CD4-positive, alpha-beta memory T cell (primary cell): Measurements from ENCODE around the gene C11orf98. TPM values are rescaled to one million over a fixed set of nuclear protein-coding genes. Genes with fewer than 3 reads are reported as not detected.
"Not testable (repeated sequence)": the region's sequence is repeated elsewhere in the genome, so short reads cannot be mapped to it uniquely, and the experiment has no call there.

ENCODE experiments used
- CTCF ChIA-PET: fragments of 350-600 bp; sonication (Branson Sonifier 250); formaldehyde crosslinking; loops from one replicate; lab custom pipeline; 2021; ENCODE audit warnings: inconsistent platforms; ENCODE audit not compliant: partially characterized antibody; lab: Charles Lee
- POLR2A ChIA-PET: fragments of 350-600 bp; sonication (Branson Sonifier 250); formaldehyde crosslinking; loops from one replicate; lab custom pipeline; 2021; ENCODE audit not compliant: partially characterized antibody; lab: Charles Lee
- DNase-seq, 5 donors: peaks; one replicate each; pipeline versions ENCODE4 v3.0.0 to v3.0.0-alpha.2; 2020 to 2022; ENCODE audit warnings: mixed read lengths in 1 of 5
- H3K27ac ChIP-seq: one replicate; pipeline ENCODE4 v1.7.0; 2013; ENCODE audit warnings: low read depth, low read length
- H3K27me3 ChIP-seq: 2 replicates; pipeline ENCODE4 v1.7.0; 2013; ENCODE audit warnings: mild to moderate bottlenecking, low read length, moderate library complexity; ENCODE audit not compliant: insufficient read depth
- H3K36me3 ChIP-seq: 2 replicates; pipeline ENCODE4 v1.7.0; 2013; ENCODE audit warnings: mild to moderate bottlenecking, low read length, moderate library complexity; ENCODE audit not compliant: insufficient read depth
- H3K4me1 ChIP-seq: 2 replicates; pipeline ENCODE4 v1.7.0; 2013; ENCODE audit warnings: mild to moderate bottlenecking, low read length, moderate library complexity; ENCODE audit not compliant: insufficient read depth
- H3K4me3 ChIP-seq, 2 donors: one replicate each; pipeline ENCODE4 v1.7.0; 2013; ENCODE audit warnings: low read length in 2 of 2, mild to moderate bottlenecking in 1 of 2
- H3K9me3 ChIP-seq, 2 donors: one replicate each; pipeline ENCODE4 v1.7.0; 2013; ENCODE audit warnings: low read length in 2 of 2, control low read depth in 1 of 2; ENCODE audit not compliant: control insufficient read depth in 1 of 2
- H3K27ac Mint-ChIP-seq, 7 donors: one replicate each; pipeline ENCODE4 v1.8.0; 2020 to 2021; ENCODE audit warnings: mixed read lengths in 7 of 7, mild to moderate bottlenecking in 6 of 7, inconsistent platforms in 3 of 7, moderate library complexity in 3 of 7
- H3K27me3 Mint-ChIP-seq, 2 donors: one replicate each; pipeline ENCODE4 v1.8.0; 2020 to 2021; ENCODE audit warnings: mixed read lengths in 2 of 2
- H3K36me3 Mint-ChIP-seq, 2 donors: one replicate each; pipeline ENCODE4 v1.8.0; 2020 to 2021; ENCODE audit warnings: mixed read lengths in 2 of 2, inconsistent platforms in 1 of 2, mild to moderate bottlenecking in 1 of 2
- H3K4me1 Mint-ChIP-seq, 4 donors: one replicate each; pipeline ENCODE4 v1.8.0; 2020 to 2021; ENCODE audit warnings: mixed read lengths in 4 of 4, mild to moderate bottlenecking in 1 of 4
- H3K4me3 Mint-ChIP-seq, 8 donors: one replicate each; pipeline ENCODE4 v1.8.0; 2020 to 2021; ENCODE audit warnings: mixed read lengths in 8 of 8, mild to moderate bottlenecking in 7 of 8, moderate library complexity in 6 of 8, inconsistent platforms in 3 of 8
- H3K9me3 Mint-ChIP-seq, 8 donors: one replicate each; pipeline ENCODE4 v1.8.0; 2020 to 2021; ENCODE audit warnings: mixed read lengths in 8 of 8, mild to moderate bottlenecking in 5 of 8, inconsistent platforms in 3 of 8, moderate library complexity in 1 of 8
- intact Hi-C: fragments of 100-400 bp; cut with micrococcal nuclease; formaldehyde crosslinking; loops from one replicate; pipeline ENCODE4 v1.15.1; 2023
- polyA plus RNA-seq, 2 donors: library from polyadenylated mRNA; unstranded; fragments of 300-500 nt; fragmentation: Illumina TruSeq; gene quantifications; one replicate each; pipeline ENCODE4 v1.2.3, GENCODE V29; 2021
- total RNA-seq, 2 experiments: library from RNA; stranded (reverse); gene quantifications; one replicate each; pipeline ENCODE4 v1.2.3, GENCODE V29; 2021

Gene C11orf98
- total and polyA plus RNA-seq, 4 experiments from 2014 or later = 48.9 to 94.9 (median 65.5) TPM

DNA sequence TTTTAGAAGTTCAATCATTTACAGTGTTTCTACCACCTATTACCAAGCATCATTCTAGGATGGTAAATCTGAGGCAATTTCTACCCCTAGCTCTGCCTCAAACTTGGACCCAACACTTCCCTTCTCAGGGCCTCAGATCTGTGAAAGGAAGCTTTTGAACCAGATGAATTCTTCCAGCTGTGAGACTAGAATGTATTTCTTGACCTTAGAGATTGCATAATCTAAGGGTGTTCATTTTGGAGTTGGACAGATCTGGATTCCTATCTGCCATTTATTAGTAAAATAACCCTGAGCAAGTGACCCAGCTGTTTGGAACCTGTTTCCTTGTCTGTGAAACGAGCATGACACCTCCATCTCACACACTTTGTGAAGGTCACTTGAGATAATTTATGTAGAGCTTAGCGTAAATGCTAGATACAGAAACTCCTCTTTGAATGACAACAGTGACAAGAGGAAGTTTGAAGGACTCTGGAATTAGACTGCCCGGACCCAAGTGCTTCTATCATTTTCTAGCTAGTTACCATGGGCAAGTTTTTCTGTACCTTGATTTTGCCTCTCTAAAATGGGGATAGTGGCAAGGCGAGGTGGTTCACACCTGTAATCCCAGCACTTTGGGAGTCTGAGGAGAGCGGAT lies 8.1 kb downstream of the C11orf98 start:
- peaks cover 0 to 6% (median 0%) of the 10 kb centered on the region in 8 donors for H3K9me3 Mint-ChIP-seq
- CTCF ChIA-PET = interaction anchor here (1.1 kb wide), 1 partner anchor 9 kb away, joined by 3 read pairs; no protein-coding TSS in a partner anchor
- no peaks in the 10 kb centered on the region for H3K9me3 ChIP-seq
- H3K4me3 ChIP-seq = no peak overlapping the region
- H3K4me3 Mint-ChIP-seq = peak overlapping the region in 1 of 8 donors; percentile 20
- no peaks in the 10 kb centered on the region for H3K36me3 ChIP-seq
- H3K4me1 Mint-ChIP-seq = peaks cover 7 to 18% (median 12%) of the 10 kb centered on the region in 4 donors
- H3K27ac ChIP-seq = no peak overlapping the region
- POLR2A ChIA-PET = interaction anchor here (0.8 to 4.5 kb wide), 6 partner anchors 9 to 199 kb away, joined by 3 to 65 read pairs (median 5); partner anchors contain the start of genes B3GAT3, C11orf98, CSKMT and GANAB
- peaks cover 0 to 11% of the 10 kb centered on the region in 2 donors for H3K36me3 Mint-ChIP-seq
- H3K27me3 ChIP-seq = no peaks in the 10 kb centered on the region
- H3K27ac Mint-ChIP-seq = peak overlapping the region in 1 of 7 donors; percentile 80
- H3K4me1 ChIP-seq = peaks cover 8% of the 10 kb centered on the region
- intact Hi-C loops = no loop called here
- no peak for DNase-seq
- H3K27me3 Mint-ChIP-seq = no peaks in the 10 kb centered on the region

DNA sequence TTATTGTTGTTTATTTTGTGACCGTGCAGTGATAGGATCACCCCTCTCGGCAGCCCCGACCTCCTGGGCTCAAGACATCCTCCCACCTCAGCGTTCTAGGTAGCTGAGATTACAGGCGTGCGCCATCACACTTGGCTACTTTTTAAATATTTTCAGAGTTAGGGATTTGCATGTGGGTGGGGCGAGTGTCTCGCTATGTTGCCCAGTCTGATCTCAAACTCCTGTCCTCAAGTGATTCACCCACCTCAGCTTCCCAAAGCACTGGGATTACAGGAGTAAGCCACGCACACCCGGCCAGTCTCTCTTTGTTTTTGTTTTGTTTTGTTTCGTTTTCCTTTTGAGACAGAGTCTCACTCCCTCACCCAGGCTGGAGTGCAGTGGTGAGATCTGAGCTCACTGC lies 10.7 kb downstream of the C11orf98 start:
- Histone ChIP-seq H3K9me3 (no peaks in the 10 kb centered on the region), H3K36me3 (peaks cover 5% of the 10 kb centered on the region), H3K27me3 (no peaks in the 10 kb centered on the region), H3K4me3 (no peak overlapping the region), H3K4me1 (peaks cover 21% of the 10 kb centered on the region), H3K27ac (no peak overlapping the region)
- Mint-ChIP-seq H3K27ac (peak overlapping the region in 5 of 7 donors; percentile 59 to 100 (median 70)), H3K9me3 (peaks cover 0 to 6% (median 0%) of the 10 kb centered on the region in 8 donors), H3K27me3 (no peaks in the 10 kb centered on the region), H3K4me1 (peaks cover 13 to 40% (median 22%) of the 10 kb centered on the region in 4 donors), H3K4me3 (peak overlapping the region; percentile 30 to 70 (median 56)), H3K36me3 (peaks cover 0 to 22% of the 10 kb centered on the region in 2 donors)
- ChIA-PET CTCF (interaction anchor here (1.7 to 3.5 kb wide), 3 partner anchors 11 to 55 kb away, joined by 4 to 24 read pairs (median 4); partner anchors contain the start of genes C11orf98 and CSKMT), POLR2A (interaction anchor here (1.4 to 4.5 kb wide), 9 partner anchors 8 to 261 kb away, joined by 3 to 65 read pairs (median 11); partner anchors contain the start of genes B3GAT3, C11orf98, CSKMT and GANAB)
- DNase-seq = no peak
- intact Hi-C loops = no loop called here

- H3K4me1 Mint-ChIP-seq = peaks cover 13 to 40% (median 22%) of the 10 kb centered on the region in 4 donors
- peak overlapping the region; percentile 78 to 100 (median 94) for H3K27ac Mint-ChIP-seq
- H3K4me3 Mint-ChIP-seq = peak overlapping the region; percentile 86 to 94 (median 92)
- Histone ChIP-seq H3K27me3 (no peaks in the 10 kb centered on the region), H3K27ac (peak overlapping the region; percentile 93), H3K9me3 (no peaks in the 10 kb centered on the region), H3K4me3 (peak overlapping the region; percentile 92 to 97), H3K4me1 (peaks cover 24% of the 10 kb centered on the region), H3K36me3 (peaks cover 18% of the 10 kb centered on the region)
- no peaks in the 10 kb centered on the region for H3K27me3 Mint-ChIP-seq
- peaks cover 0 to 6% (median 0%) of the 10 kb centered on the region in 8 donors for H3K9me3 Mint-ChIP-seq
- DNase-seq = peak in 3 of 5 donors; percentile 54 to 83 (median 68)
- ChIA-PET POLR2A (interaction anchor here (0.8 to 2.8 kb wide), 34 partner anchors 8 to 260 kb away, joined by 3 to 125 read pairs (median 6); partner anchors contain the start of genes B3GAT3, C11orf98, CSKMT and EEF1G), CTCF (interaction anchor here (0.8 to 3.5 kb wide), 7 partner anchors 12 to 109 kb away, joined by 3 to 24 read pairs (median 3); partner anchors contain the start of genes B3GAT3, C11orf98, CSKMT and MTA2)
- H3K36me3 Mint-ChIP-seq = peaks cover 0 to 25% of the 10 kb centered on the region in 2 donors
- intact Hi-C loops = loop anchor here (1.0 to 2.0 kb wide), 5 partner anchors 13 to 61 kb away; partner anchors contain the start of genes C11orf98, CSKMT, TUT1 and UBXN1
Observed at GRCh38 chr11:62652161-62653006, 12.6 kb downstream of the C11orf98 start.

GRCh38 chr11:62650283-62650682 lies 14.7 kb downstream of the C11orf98 start:
- Mint-ChIP-seq H3K36me3 (peaks cover 0 to 33% of the 10 kb centered on the region in 2 donors), H3K4me3 (peak overlapping the region in 1 of 8 donors; percentile 20), H3K27ac (peak overlapping the region in 3 of 7 donors; percentile 55 to 82 (median 78)), H3K4me1 (peaks cover 17 to 57% (median 32%) of the 10 kb centered on the region in 4 donors)
- intact Hi-C loops, H3K4me3 ChIP-seq, H3K27me3 ChIP-seq, H3K9me3 ChIP-seq, H3K9me3 Mint-ChIP-seq, DNase-seq, H3K27ac ChIP-seq, H3K27me3 Mint-ChIP-seq: not testable (repeated sequence)
- ChIA-PET POLR2A (interaction anchor here (1.1 to 11.8 kb wide), 7 partner anchors 14 to 189 kb away, joined by 4 to 162 read pairs (median 5); partner anchors contain the start of genes C11orf98, CSKMT, EEF1G and TUT1), CTCF (interaction anchor here (1.1 to 1.8 kb wide), 4 partner anchors 9 to 226 kb away, joined by 3 read pairs; partner anchors contain the start of genes C11orf98 and CSKMT)
- peaks cover 18% of the 10 kb centered on the region for H3K36me3 ChIP-seq
- peaks cover 37% of the 10 kb centered on the region for H3K4me1 ChIP-seq

- no peak for DNase-seq
- no peak overlapping the region for H3K27ac ChIP-seq
- Mint-ChIP-seq H3K9me3 (peaks cover 0 to 6% (median 0%) of the 10 kb centered on the region in 8 donors), H3K4me1 (peaks cover 20 to 63% (median 38%) of the 10 kb centered on the region in 4 donors), H3K36me3 (peaks cover 0 to 36% of the 10 kb centered on the region in 2 donors), H3K4me3 (peak overlapping the region in 1 of 8 donors; percentile 30), H3K27me3 (no peaks in the 10 kb centered on the region), H3K27ac (peak overlapping the region in 3 of 7 donors; percentile 29 to 83 (median 55))
- ChIA-PET CTCF (interaction anchor here (0.5 to 2.1 kb wide), 6 partner anchors 8 to 232 kb away, joined by 3 to 8 read pairs (median 4); partner anchors contain the start of genes C11orf98 and CSKMT), POLR2A (interaction anchor here (1.1 to 11.8 kb wide), 10 partner anchors 13 to 105 kb away, joined by 3 to 162 read pairs (median 10); partner anchors contain the start of genes B3GAT3, C11orf98, CSKMT and EEF1G)
- H3K4me3 ChIP-seq = no peak overlapping the region
- H3K36me3 ChIP-seq = peaks cover 18% of the 10 kb centered on the region
- peaks cover 45% of the 10 kb centered on the region for H3K4me1 ChIP-seq
- intact Hi-C loops = no loop called here
- no peaks in the 10 kb centered on the region for H3K27me3 ChIP-seq
- no peaks in the 10 kb centered on the region for H3K9me3 ChIP-seq
Observed at GRCh38 chr11:62649486-62649885, 15.5 kb downstream of the C11orf98 start.

DNA sequence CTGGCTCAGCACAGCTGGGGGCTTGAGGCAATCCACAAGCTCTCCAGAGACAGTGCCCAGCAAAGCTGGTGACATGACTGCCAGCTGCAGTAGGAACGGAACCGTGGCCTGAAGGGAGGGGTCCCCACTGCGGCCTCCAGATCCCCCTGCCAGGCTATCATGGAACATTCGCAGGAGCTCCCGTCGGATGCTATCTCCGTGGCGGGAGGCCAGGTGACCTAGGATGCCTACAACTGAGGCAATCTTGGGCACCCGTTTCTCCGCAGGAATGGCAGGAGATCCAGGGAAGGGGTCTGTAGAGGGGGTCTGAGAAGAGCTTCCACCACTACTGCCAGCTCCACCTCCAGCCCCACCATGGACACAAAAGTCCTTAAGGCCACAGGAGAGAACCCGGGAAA lies 16.0 kb downstream of the C11orf98 start:
- DNase-seq = no peak
- Histone ChIP-seq H3K4me3 (no peak overlapping the region), H3K4me1 (peaks cover 48% of the 10 kb centered on the region), H3K9me3 (no peaks in the 10 kb centered on the region), H3K27me3 (no peaks in the 10 kb centered on the region), H3K27ac (no peak overlapping the region), H3K36me3 (peaks cover 18% of the 10 kb centered on the region)
- Mint-ChIP-seq H3K27ac (peak overlapping the region in 1 of 7 donors; percentile 66), H3K27me3 (no peaks in the 10 kb centered on the region), H3K36me3 (peaks cover 0 to 39% of the 10 kb centered on the region in 2 donors), H3K4me1 (peaks cover 21 to 67% (median 38%) of the 10 kb centered on the region in 4 donors), H3K4me3 (peak overlapping the region in 2 of 8 donors; percentile 17 to 39), H3K9me3 (peaks cover 0 to 6% (median 0%) of the 10 kb centered on the region in 8 donors)
- intact Hi-C loops = no loop called here
- ChIA-PET POLR2A (interaction anchor here (0.8 to 11.8 kb wide), 14 partner anchors 13 to 207 kb away, joined by 3 to 162 read pairs (median 8); partner anchors contain the start of genes B3GAT3, C11orf98, CSKMT and EEF1G), CTCF (interaction anchor here (0.5 to 2.1 kb wide), 5 partner anchors 16 to 233 kb away, joined by 3 to 8 read pairs (median 5); partner anchors contain the start of genes C11orf98 and CSKMT)
